OCI-M2 (cell line): ENCODE results near the gene MAU2.

Source experiments
- DNase-seq: peaks from one replicate; lab custom pipeline; 2025; ENCODE audit not compliant: unreplicated experiment; lab: John Stamatoyannopoulos, UW

The MAU2 gene

DNA sequence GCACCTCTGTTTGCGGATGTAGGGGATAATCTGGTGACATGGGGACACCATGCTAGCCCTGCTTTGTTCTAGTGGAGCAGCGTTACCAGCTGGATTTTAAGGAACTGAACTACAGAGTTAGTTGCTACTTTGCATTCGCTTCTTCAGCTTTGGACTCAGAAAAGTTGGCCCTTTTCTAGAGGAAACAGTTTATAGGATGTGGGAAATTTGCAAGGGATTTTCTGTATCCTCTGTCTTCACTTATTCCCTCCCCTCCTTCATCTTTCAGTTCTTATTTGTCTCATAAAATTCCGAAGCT lies 87.0 kb downstream of the MAU2 start:
- no peak for DNase-seq
